ENCODE results near the gene ZNF319.

The ZNF319 gene

DNA sequence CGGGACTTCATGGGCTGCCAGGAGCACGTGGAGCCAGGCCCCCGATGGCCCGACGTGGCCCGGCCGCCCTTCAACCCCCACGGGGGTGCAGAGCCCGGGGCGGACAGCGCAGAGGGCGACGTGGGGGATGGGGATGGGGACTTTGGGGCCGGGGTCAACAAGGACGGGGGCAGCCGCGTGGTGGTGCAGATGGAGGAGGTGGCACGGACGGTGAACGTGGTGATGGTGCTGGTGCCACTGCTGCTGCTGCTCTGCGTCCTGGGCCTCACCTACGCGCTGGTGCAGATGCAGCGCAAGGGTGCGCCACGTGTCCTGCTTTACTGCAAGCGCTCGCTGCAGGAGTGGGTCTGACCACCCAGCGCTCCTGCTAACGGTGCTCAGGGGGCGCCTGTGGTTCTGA lies 44.6 kb upstream of the ZNF319 start:
- H3K27ac ChIP-seq: no peak overlapping the region
- TF ChIP-seq, protein P1, sequence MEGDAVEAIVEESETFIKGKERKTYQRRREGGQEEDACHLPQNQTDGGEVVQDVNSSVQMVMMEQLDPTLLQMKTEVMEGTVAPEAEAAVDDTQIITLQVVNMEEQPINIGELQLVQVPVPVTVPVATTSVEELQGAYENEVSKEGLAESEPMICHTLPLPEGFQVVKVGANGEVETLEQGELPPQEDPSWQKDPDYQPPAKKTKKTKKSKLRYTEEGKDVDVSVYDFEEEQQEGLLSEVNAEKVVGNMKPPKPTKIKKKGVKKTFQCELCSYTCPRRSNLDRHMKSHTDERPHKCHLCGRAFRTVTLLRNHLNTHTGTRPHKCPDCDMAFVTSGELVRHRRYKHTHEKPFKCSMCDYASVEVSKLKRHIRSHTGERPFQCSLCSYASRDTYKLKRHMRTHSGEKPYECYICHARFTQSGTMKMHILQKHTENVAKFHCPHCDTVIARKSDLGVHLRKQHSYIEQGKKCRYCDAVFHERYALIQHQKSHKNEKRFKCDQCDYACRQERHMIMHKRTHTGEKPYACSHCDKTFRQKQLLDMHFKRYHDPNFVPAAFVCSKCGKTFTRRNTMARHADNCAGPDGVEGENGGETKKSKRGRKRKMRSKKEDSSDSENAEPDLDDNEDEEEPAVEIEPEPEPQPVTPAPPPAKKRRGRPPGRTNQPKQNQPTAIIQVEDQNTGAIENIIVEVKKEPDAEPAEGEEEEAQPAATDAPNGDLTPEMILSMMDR (conservative IDR thresholded peaks at IDR 0.05): no peak
- TF ChIP-seq ZFX (IDR thresholded peaks at IDR 0.05): no peak

GRCh38 chr16:58044266-58045019 lies 44.0 kb upstream of the ZNF319 start:
- no peak for TF ChIP-seq ZFX (IDR thresholded peaks at IDR 0.05)
- TF ChIP-seq, protein P1 (conservative IDR thresholded peaks at IDR 0.05): no peak
- no peak overlapping the region for H3K27ac ChIP-seq

GRCh38 chr16:58043571-58044155 lies 43.2 kb upstream of the ZNF319 start:
- TF ChIP-seq ZFX (IDR thresholded peaks at IDR 0.05): no peak
- TF ChIP-seq, protein P1 (conservative IDR thresholded peaks at IDR 0.05): no peak
- H3K27ac ChIP-seq: no peak overlapping the region

DNA sequence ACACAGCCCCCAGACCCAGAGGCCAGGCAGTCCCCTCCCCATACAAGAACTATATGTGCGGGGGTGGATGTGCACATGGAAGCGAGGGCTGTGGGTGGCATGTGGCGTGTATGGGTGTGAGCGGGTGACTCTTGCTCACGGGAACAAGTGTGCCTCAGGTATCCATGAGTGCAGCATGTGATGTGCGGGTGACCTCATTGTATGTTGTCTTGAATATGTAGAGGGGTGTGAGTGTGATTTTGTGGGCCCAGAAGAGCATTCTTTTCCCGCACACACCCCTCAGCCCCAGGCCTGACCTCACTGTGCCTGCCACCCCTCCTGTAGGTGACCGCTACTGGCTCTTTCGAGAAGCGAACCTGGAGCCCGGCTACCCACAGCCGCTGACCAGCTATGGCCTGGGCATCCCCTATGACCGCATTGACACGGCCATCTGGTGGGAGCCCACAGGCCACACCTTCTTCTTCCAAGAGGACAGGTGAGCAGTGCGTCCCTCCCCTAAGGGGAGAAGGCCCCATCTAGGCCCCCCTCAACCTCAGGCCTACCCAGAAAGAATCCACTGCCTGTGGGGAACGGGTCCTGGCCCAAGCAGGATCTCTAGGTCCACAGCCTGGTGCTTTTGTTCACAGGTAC lies 42.5 kb upstream of the ZNF319 start:
- no peak overlapping the region for H3K27ac ChIP-seq
- TF ChIP-seq, protein P1 (conservative IDR thresholded peaks at IDR 0.05): no peak
- no peak for TF ChIP-seq ZFX (IDR thresholded peaks at IDR 0.05)

DNA sequence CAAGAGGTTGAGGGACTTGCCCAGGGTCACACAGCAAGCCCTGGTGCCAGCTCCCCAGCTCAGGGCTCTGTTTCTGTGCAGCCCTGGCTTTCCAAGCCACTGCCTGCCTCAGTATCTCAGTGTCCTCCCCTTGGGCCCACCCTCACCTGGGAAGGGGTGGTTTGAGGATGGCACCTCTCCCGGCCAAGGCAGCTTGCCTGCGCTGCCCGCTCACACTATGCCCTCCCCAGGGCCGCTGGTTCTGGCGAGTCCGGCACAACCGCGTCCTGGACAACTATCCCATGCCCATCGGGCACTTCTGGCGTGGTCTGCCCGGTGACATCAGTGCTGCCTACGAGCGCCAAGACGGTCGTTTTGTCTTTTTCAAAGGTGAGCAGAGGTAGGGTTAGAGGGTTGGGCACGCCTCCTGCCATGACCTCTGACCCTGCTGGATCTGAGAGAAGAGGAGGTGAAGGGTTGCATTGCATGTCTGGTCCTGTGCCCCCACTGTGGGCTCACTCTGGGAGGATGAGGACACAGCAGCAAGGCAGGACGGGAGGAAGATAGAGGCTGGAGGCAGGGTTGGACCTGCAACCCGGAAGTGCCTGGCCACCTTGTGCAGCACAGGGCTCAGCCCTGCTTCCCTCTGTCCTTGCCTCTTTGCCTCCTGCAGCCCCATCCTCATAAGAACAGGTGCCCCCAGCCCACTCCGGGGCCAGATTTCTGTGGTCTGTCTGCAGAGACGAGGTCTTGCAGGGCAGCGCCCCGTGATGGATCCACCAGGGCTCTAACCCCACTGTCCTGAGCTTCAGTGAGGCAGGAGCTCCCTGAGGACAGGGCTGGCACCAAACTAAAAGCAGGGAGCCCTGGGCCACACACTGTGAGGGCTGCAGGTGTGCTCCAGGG lies 41.8 kb upstream of the ZNF319 start:
- H3K27ac ChIP-seq: no peak overlapping the region
- TF ChIP-seq, protein P1 (conservative IDR thresholded peaks at IDR 0.05): no peak
- TF ChIP-seq ZFX (IDR thresholded peaks at IDR 0.05): no peak

GRCh38 chr16:58041628-58041955 lies 41.1 kb upstream of the ZNF319 start:
- no peak for TF ChIP-seq ZFX (IDR thresholded peaks at IDR 0.05)
- TF ChIP-seq, protein P1 (conservative IDR thresholded peaks at IDR 0.05): no peak
- H3K27ac ChIP-seq: no peak overlapping the region
